Stimulated activated CD8-positive, alpha-beta memory T cell treated with anti-CD3 and anti-CD28 coated beads, Interleukin-15, amount 100 ng/mL, for 48 hours (primary cell): ENCODE measurements around the gene METTL18.

ENCODE experiments used
- DNase-seq, 2 donors: peaks; one replicate each; pipeline ENCODE4 v3.0.0-alpha.2; 2020; ENCODE audit warnings: low read depth in 2 of 2

Gene METTL18

GRCh38 chr1:169786974-169787373 lies 7.7 kb downstream of the METTL18 start:
- no peak for DNase-seq

GRCh38 chr1:169785267-169785666 lies 9.4 kb downstream of the METTL18 start:
- no peak for DNase-seq

- DNase-seq, result no peak
Observed at GRCh38 chr1:169784102-169784501, 10.6 kb downstream of the METTL18 start.

GRCh38 chr1:169782596-169782995 lies 12.1 kb downstream of the METTL18 start:
- DNase-seq, result no peak

GRCh38 chr1:169779970-169780369 lies 14.7 kb downstream of the METTL18 start:
- no peak for DNase-seq

- DNase-seq, result no peak
Observed at GRCh38 chr1:169779150-169779549, 15.6 kb downstream of the METTL18 start.

GRCh38 chr1:169776440-169776839 lies 18.3 kb downstream of the METTL18 start:
- no peak for DNase-seq

GRCh38 chr1:169768161-169768560 lies 26.5 kb downstream of the METTL18 start:
- DNase-seq, result no peak

- no peak for DNase-seq
Observed at GRCh38 chr1:169765580-169766331, 29.0 kb downstream of the METTL18 start.

GRCh38 chr1:169764919-169765318 lies 29.8 kb downstream of the METTL18 start:
- DNase-seq, result no peak

- DNase-seq, result no peak
Observed at GRCh38 chr1:169762699-169763098, 32.0 kb downstream of the METTL18 start.

- no peak for DNase-seq
Observed at GRCh38 chr1:169759038-169759437, 35.7 kb downstream of the METTL18 start.

GRCh38 chr1:169753549-169753948 lies 41.2 kb downstream of the METTL18 start:
- no peak for DNase-seq

GRCh38 chr1:169750041-169750440 lies 44.7 kb downstream of the METTL18 start:
- DNase-seq, result no peak

GRCh38 chr1:169746550-169746949 lies 48.2 kb downstream of the METTL18 start:
- no peak for DNase-seq

- no peak for DNase-seq
Observed at GRCh38 chr1:169745015-169745861, 49.5 kb downstream of the METTL18 start.
